CD4-positive, alpha-beta T cell treated with Interleukin-21 for 1 hour (primary cell): ENCODE data around the gene EFCAB5.
"Not testable (repeated sequence)": the region's sequence is repeated elsewhere in the genome, so short reads cannot be mapped to it uniquely, and the experiment has no call there.

ENCODE experiments used
- DNase-seq: peaks from one replicate; pipeline ENCODE4 v3.0.0-alpha.2; 2020

Gene EFCAB5

DNA sequence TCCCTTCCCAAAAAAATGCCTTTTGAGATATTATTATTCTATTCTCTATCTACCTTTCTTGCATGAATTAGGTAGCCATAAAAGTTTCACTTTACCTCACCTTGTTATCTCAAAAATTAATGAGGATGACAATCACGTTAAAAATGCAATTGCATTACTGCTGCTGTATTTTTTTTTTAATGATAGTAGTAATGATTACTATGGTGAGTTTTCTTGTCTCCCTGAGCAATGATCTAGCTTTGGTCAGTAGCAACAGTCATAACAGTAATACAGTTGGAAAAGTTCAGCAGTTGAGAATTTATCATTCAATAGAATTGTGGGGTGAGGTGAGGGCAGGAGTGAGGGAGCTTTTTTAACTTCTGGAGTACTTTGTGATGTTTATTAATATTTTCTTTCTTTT, at the start of gene EFCAB5:
EFCAB5 (plus strand) TSS at position 301 of the 400 bp plus-strand sequence. CDS start 163 bp downstream, outside the sequence.
- no peak for DNase-seq

DNA sequence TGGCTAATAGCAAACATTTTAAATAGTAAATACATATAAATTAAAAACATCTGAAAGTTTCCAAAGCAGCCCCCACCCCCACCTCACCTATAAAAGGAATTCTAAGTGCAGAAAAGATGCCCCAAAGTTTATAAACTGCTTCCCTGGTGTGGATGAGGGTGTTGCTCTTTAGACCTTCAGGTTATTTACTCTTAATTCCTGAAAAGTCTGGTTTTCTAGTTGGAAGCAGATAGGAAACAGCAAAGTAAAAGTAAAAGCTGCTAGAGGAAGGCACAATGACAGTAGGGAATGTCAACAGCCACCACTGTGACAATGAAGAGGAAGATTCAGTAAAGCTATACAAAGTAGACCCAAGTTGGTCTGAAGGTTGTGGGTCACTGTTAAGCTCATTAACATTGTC, 49.2 kb upstream of the EFCAB5 start:
- DNase-seq = no peak

DNA sequence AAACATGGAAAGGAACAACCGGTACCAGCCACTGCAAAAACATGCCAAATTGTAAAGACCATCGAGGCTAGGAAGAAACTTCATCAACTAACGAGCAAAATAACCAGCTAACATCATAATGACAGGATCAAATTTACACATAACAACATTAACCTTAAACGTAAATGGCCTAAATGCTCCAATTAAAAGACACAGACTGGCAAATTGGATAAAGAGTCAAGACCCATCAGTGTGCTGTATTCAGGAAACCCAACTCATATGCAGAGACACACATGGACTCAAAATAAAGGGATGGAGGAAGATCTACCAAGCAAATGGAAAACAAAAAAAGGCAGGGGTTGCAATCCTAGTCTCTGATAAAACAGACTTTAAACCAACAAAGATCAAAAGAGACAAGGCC, 44.3 kb upstream of the EFCAB5 start:
- DNase-seq = not testable (repeated sequence)

DNA sequence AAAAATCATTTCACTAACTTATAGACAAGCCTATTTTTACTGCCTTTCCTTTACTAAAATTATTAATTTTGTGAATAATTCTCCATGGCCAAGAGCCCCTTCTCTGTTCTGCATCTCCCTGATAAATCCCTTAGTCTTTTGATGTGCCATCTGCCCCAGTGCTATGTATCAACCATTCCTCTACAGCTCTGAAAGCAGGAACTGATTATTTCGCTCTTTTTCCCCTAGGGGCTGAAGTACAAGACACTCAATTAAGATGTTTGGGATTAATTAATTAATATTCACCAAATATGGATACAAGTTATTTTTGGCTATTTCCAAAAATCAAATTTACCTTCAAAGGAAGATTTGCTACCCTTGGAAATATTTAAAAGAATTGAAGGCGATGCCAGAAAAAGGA, 38.0 kb upstream of the EFCAB5 start:
- DNase-seq = no peak

DNA sequence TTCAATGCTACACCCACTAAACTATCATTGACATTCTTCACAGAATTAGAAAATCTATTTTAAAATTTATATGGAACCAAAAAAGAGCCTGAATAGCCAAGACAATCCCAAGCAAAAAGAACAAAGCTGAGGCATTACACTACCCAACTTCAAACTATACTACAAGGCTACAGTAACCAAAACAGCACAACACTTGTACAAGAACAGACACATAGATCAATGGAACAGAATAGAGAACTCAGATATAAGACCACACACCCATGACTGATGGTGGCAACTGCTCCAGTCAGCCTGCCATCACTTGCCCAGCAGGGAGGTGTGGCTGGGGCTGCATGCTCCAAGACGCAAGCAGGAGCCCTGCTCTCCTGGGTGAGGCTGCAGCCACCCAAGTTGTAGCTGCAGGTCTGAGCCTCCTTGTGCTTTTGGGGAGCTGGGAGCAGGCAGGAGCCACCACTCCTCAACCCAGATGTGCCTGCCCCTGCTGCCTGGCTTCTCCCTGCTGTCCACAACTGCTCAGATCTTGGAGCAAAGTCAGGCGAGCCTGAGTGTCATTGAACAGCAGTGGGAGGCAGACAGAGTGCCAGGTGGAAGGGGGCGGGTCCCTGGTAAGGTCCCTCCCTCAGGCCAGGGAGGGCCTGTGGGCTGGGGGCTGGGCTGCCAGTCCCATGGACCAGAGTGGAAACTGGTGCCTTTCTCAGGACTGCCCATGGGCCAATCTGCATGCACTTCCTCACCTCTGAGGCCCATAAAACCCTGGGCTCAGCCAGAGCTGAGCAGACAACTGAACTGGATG, 36.2 kb upstream of the EFCAB5 start:
- DNase-seq = no peak

DNA sequence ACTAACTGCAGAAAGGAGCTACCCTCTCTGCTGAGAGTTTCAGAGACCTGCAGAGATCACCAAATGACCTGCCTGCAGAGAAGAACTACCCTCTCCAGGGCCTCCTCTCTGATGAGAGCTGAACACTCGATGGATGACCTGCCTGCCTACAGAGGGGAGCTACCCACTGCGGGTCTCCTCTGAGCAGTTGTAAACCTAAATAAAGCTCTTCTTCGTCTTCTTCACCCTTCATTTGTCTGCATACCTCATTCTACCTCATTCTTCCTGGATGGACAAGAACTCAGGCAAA, 35.6 kb upstream of the EFCAB5 start:
- no peak for DNase-seq

DNA sequence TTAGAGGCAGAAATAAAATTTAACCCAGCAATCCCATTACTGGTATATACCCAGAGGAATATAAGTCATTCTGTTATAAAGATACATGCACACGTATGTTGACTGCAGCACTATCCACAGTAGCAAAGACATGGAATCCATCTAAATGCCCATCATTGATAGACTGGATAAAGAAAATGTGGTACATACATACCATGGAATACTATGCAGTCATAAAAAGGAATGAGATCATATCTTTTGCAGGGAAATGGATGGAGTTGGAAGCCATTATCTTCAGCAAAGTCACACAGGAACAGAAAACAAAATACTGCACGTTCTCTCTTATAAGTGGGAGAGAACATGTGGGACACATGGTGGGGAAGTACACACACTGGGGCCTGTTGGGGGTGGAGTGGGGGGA, 34.5 kb upstream of the EFCAB5 start:
- no peak for DNase-seq

DNA sequence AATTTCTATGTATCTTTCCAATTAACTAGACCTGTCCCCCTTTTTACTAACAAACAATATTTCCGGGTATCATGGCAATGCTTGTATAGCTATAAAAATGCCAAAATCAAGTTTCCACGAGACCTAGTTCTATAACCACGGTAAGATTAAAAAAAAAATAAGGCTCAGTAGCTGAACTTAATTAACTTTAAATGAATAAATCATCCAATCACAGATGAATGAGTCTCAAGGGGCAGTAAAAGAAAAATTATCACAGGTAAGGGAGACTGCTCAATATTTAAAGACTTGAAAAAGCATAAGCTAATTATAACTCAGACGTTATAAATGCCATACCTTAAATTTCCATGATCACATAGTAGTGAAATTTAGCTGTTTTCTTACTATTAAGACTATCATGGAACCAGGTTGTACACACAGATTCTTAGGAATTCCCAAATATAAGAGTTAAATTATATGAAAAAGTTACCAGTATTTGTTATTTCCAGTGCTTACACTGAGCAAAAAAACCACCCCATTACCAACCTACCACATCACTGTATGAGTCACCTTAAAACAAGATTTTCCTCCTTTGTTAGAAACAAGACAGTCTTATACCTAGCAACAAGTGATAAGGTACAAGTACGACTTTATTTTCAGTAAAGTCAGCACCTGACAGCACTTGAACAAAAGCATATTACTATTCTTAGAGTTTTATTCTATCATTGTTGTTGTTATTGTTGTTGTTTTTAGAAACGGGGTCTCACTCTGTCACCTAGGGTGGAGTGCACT, 32.0 kb upstream of the EFCAB5 start:
- no peak for DNase-seq

DNA sequence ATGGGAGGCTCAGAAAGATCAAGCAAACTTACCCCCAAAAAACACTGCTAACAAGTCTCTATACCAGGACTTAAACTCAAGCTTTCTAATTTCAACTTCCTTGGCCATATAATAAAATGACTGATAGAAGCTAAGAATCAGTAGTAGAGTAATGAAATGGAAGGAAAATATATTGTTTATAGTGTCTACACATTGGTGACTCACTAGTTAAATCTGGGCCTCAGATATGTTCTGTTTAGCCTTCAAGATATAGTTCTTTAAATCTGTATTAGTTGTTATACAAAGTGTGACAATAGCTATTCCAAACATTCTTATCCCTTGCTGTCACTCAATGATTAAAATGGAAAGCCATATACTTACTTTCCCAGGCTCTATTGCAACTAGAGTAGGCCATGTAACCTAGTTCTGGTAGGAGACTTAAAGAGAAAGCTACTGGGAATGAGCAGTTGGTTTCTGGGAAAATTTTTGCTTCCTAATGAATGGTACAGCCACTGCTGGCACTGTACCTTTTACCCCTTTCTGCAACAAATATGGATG, 29.7 kb upstream of the EFCAB5 start:
- no peak for DNase-seq

DNA sequence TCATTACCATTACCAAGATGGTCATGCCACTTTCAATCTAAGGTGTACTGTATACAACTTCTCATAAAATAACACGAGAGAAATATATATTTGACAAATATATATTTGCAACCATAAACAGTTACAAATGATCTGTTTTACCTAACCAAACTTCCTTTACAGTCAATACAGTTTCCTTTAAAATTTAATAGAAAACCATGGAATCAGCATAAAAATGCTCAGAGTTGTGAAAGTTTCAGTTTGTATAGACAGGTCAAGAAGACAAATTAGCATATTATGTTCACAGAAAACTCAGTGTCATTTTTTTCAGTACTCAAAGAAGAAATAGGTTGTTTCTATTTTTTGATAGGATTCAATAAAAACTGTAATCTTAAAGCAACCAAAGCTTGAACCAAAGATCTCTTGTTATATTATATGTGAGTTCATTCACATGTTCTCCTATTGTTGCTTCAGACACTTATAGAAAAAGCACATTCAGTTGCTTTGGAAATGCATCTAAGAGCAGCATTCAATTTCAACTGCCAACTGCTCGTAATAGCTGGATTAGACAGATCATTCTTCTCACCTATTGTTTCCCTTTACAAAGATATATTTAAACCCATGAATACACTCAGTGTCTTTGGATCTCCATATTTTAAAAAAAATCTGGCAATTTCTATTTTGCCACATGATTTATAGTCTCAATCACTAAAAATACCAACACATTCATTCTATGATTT, 26.5 kb upstream of the EFCAB5 start:
- no peak for DNase-seq

DNA sequence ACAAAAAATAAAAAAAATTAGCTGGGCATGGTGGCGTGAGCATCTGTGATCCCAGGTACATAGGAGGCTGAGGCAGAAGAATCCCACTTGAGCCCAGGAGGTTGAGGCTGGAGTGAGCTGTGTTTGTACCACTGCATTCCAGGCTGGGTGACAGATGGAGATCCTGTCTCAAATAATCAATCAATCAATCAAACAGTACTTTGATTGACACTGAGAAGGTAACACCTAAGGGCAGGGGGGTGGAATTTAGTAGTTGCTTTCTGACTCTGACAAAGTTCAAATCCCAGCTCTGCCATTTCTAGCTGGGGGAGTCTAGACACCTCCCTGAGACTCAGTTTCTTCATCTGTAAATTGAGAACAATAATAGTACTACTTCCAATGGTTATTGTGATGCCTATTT, 23.4 kb upstream of the EFCAB5 start:
- DNase-seq = no peak

DNA sequence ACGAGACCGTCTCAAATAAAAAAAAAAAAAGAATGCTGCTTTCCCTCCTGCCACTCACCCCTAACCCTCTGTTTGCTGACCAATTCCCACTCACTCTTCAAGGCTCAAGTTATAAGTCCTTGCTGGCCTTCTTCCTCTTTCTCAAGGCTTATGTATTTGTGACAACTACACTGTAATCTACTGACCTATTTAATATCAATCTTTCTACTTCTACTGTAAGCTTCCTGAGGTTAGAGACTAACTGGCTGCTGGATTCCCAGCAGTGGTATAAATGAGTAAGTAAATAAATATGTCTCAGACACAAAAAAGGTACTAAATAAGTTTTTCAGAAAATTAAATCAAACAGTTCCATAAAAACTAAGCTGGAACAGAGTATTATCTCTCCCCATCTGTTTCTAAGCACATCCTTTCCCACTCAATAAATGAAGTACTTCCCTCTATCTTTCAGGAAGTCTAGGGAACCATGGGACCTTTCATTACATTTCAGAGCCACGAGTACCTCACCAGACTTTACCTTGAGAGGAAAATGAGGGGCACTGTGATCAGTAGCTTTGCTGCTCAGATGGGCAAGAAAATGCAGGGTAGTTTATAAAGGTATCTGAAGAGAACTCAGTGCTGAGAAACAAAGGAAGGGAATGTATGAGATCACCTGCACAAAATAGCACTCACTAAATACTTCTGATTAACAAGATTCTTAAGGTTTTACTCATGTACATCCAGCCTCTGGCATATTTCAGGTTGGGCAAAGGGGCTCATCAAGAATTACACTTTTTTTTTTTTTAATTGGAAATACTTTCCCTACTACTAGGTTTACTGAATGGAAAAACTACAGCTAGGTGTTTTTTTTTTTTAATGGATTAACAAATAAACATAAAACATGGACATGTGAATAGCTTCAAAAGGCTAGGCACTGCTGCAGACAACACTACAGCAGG, 22.2 kb upstream of the EFCAB5 start:
- DNase-seq = no peak

DNA sequence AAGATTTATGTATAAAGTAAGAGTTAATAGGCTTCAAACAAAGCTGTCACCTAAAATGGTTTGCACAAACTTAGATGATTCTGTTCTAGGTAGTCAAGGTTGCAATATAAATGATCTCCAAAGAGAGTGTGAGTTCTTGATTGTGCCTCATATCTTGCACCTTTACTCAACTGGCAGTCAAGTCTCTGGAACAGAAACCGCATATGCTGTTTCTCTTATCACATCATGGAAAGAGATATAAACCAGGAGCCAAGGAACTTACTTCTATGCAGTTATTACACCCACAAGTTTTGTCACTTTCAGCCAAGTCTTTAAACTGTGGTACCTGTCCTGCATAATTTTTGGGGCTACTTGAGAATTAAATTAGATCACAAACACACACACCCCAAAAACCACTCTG, 16.6 kb upstream of the EFCAB5 start:
- no peak for DNase-seq

DNA sequence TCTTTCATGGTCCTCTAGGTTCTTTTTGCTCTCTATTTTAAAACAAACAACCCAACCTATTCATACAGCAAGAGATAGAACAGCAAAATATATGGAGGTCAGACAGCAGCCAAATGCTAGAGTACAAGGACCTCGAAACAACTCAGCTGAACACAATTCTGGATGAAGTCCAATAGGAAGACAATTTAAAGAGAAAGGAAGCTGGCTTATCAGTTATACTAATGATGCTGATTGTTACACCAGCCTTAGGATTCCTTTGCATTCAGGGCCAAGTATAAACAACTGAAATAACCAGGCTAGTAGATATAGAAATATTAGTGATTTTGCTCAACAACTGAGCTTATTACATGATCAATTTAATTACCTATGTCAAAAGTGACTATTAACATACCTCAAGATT, 13.9 kb upstream of the EFCAB5 start:
- no peak for DNase-seq

DNA sequence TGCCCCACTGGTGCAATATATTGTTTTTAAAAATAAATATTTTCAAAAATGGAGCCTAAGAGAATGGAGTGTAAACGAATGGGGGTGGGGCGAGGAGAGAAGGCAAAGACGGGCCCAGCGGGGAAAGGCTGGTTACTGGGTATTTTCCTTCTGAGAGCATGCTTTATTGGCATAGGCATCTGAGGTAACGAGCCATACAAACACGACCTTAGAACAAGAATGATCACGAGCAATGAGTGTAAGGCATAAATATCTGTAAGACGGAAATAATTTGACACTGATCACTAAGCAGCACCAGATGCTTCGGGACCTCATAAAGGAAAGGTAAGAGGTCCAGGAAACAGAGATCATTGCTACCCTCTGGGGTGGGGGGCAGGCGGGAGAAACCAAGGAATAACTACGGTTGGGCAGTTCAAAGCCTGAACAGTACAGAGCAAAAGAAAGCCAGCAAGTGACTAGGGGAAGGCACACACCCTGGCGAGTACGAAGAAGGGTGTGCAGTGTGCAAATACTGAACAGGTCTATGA, 12.4 kb upstream of the EFCAB5 start:
- peak; percentile 6 for DNase-seq

DNA sequence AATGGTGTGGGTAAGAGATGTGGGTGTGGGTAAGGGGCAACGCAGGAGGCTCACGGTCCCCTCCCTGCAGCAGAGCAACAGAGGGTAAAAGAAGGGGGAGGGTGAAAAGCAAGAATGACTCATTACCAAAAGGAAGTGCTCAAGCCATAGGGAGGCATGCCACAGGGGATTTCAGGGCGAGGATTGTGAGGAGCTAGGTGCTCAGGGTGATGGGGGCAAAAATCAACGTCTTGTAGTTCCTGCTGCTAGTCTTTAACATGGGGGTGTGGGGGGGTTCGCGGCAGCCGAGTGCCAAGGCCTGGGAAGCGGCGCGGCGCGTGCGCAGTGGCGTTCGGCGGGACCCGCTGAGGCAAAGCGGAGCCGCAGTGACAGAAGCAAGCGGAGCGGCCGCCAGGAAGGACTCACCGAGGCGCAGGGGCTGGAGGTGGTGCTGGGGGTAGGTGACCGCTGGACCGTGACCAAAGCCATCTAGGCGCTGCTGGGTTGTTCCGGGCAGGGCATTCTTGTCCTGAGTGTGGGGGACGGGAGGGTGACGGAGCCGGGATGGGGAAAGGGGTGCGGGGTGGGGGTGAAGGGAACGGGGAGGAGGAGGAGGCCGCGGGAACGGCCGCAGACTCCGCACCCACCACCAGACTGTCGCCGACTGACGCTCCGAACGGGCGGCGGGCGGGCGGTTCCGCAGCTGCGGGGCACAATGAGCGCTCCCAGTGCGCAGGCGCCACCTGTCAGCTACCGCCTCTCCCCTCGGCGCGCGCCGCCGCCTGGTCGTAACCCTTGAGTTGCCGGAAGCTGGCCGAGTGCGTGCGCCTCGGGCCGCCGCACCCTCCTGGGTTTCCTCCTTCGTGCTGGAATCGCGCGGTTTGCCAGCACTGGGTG, 11.7 kb upstream of the EFCAB5 start, which contains the start of gene SSH2:
SSH2 (minus strand) TSS at position 696 of the 876 bp plus-strand sequence; CDS start at position 468, 228 bp downstream.
- peak; percentile 89 for DNase-seq

DNA sequence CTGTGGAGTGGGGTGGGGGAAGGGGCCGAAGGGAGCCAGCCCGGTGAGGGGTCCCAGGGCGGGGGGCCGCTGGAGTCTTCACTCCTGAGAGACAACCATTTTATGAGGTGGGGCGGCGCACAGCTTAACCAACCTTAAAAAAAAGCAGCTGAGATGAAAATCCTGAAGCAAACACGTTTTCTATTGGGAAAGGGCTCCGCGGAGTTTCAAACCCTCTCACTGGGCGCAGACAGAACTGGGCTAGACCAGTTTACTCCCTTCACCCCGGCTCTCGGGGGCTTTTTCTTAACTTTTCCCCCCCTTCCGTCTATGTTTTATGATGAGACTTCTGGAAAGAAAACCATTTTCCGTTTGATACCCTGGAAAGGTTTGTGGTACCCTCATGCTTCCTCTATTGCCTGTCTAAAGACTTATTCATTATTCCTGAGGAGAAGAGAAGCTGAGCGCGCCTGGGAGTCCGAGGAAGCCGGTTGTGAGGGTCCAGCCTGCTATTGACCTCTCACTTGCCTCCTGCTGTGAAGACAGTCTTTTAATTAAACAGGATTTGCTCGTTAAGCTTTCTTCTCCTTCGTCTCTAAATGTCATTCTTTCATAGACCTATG, 10.9 kb upstream of the EFCAB5 start:
- DNase-seq = no peak

DNA sequence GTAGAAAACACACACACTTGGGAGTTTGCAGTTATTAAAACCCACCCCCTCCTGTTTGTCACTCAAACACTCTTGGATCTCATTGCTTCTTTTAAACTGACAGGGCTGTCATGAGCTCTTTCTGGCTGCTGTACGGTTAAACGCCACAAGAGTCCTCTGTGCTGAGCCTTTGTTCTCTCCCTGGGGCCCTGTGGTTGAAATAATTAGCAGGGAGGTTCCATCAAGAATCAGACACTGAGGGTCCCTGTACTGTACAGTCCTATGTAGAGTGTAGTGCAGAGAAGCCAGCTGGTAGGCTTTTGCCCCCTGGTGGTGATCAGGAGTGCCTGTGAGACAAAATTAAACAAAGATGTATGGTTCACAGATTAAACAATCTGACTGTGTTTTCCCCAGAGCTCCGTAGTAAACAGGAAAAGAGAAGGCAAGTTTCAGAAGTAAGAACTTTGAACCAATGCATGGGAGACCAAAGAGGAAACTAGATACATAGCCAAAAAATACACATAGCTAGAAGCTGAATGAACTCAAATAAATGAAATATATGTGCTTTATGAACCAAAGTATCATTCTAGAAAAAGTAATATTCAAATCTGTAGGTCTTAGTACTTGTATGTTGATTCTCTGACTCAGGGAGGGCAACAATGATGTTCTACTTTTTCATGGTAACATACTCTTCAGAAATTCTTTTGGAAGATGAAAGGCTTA, 10.1 kb upstream of the EFCAB5 start:
- peak; percentile 85 for DNase-seq

DNA sequence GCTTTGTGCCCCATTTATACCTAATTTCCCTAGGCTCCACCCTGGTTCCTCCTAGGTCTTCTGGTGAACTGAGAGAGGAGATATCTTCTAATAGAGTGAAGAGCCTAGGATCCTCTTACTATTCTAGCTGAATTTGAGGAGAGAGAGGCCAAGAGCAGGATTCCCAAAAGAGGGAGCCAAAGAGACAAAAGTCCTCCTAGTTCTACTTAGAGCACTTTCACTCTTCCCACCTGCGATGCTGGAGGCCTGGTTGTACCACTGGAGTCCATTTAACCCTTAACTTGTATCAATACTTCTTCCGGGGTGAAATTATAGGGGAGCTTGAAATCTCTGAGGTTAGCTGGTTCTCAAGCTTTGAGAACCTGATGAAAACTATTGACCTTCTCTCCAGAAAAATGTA, 8.1 kb upstream of the EFCAB5 start:
- DNase-seq = no peak

DNA sequence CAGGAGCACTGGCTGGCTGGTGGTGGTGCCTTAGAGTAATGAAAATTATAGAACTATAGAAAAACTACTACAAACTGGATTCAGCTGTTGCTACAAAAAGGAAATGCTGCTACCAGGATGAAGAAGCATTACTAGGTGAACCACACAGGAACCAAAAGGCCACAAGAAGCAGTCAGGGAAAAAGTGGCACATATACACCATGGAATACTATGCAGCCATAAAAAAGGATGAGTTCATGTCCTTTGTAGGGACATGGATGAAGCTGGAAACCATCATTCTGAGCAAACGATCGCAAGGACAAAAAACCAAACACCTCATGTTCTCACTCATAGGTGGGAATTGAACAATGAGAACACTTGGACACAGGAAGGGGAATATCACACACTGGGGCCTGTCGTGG, 5.5 kb upstream of the EFCAB5 start:
- not testable (repeated sequence) for DNase-seq
